Measurements from ENCODE around the gene GLT8D1. TPM values are rescaled to one million over a fixed set of nuclear protein-coding genes. Genes with fewer than 3 reads are reported as not detected.
A peak's percentile ranks its signal among the peaks of the same experiment; 100 is the strongest.

Gene GLT8D1
- total and polyA plus RNA-seq, 2 of the 13 experiments (the other 11 are each of a cell fraction or from before 2014, with no cell fraction given) = 110 to 121 TPM

- TF ChIP-seq RNF219 (CRISPR knock-in tag; IDR thresholded peaks at IDR 0.05) = no peak
- TF ChIP-seq ZBTB3 (CRISPR knock-in tag; IDR thresholded peaks at IDR 0.05; ENCODE audit: borderline replicate concordance, low read depth) = no peak
- TF ChIP-seq SP1 (IDR thresholded peaks at IDR 0.05) = no peak
- no peak; the same call in 1 of the 2 replicates for TF ChIP-seq SP1 (CRISPR knock-in tag; IDR thresholded peaks at IDR 0.05)
- peak; percentile 85 for TF ChIP-seq ZXDC (CRISPR knock-in tag; IDR thresholded peaks at IDR 0.05)
- TF ChIP-seq MIXL1 (CRISPR knock-in tag; IDR thresholded peaks at IDR 0.05) = peak; percentile 38; the same call in 1 of the 2 replicates
- TF ChIP-seq ZFP37 (CRISPR knock-in tag; IDR thresholded peaks at IDR 0.05; ENCODE audit: borderline replicate concordance) = peak; percentile 50; the same call in 1 of the 2 replicates
- no peak; the same call in 1 of the 2 replicates for TF ChIP-seq STAT5B (CRISPR knock-in tag; IDR thresholded peaks at IDR 0.05)
- TF ChIP-seq ZNF281 (CRISPR knock-in tag; IDR thresholded peaks at IDR 0.05; ENCODE audit: borderline replicate concordance) = no peak
- no peak; the same call in 1 of the 2 replicates for TF ChIP-seq ZNF619 (CRISPR knock-in tag; IDR thresholded peaks at IDR 0.05)
- TF ChIP-seq HMGXB4 (CRISPR knock-in tag; IDR thresholded peaks at IDR 0.05; ENCODE audit: borderline replicate concordance in 1 of 2, low read depth in 1 of 2) = peak; percentile 70 to 75; a peak in 3 of 4 replicates
- TF ChIP-seq ATM (IDR thresholded peaks at IDR 0.05; ENCODE audit: borderline replicate concordance) = no peak
- peak; percentile 68; the same call in 1 of the 2 replicates for TF ChIP-seq MEIS2 (CRISPR knock-in tag; IDR thresholded peaks at IDR 0.05)
Observed at GRCh38 chr3:52705688-52706686, at the start of gene GLT8D1, which contains the start of gene SPCS1 (continued).

Data from HepG2 (cell line).